Coronary artery (tissue), 2 donors: Measurements from ENCODE around the gene S1PR5.

Source experiments
- DNase-seq: peaks from one replicate; pipeline ENCODE4 v3.0.0-alpha.2; 2017; ENCODE audit warnings: low spot score
- H3K27ac ChIP-seq, 2 donors: fragments of 200-600 bp; sonication (generic); one replicate each; pipeline ENCODE4 v1.5.1; 2016 to 2019
- H3K4me3 ChIP-seq: fragments of 200-600 bp; sonication (generic); 2 replicates; pipeline ENCODE4 v1.5.1; 2016; ENCODE audit warnings: mild to moderate bottlenecking, moderate library complexity
- TF ChIP-seq, protein P1 (sequence below): fragments of 200-600 bp; sonication (generic); IDR thresholded peaks from one replicate; pipeline ENCODE4 v1.5.1; 2019; ENCODE audit warnings: antibody characterized with exemption

The S1PR5 gene

DNA sequence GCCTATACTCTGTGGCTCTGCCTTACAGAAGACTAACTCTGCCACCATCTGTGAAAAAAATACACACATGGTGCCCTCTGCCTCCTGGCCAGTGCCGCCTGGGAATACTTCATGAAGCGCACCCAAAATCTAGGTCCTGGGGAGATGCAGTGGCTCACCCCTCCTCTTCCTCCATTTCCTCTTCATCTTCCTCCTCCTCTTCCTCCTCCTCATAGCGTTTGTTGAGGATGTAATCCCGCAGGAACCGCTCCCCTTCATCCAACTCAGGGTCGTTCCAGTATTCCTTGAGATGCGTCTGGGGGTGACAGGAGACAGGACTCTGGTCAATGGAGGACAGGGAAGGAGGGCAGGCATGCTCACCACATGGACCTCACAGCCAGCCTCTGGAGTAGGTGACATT is 42.9 kb upstream of the S1PR5 start:
- no peak for DNase-seq
- no peak overlapping the region for H3K27ac ChIP-seq
- TF ChIP-seq, protein P1, sequence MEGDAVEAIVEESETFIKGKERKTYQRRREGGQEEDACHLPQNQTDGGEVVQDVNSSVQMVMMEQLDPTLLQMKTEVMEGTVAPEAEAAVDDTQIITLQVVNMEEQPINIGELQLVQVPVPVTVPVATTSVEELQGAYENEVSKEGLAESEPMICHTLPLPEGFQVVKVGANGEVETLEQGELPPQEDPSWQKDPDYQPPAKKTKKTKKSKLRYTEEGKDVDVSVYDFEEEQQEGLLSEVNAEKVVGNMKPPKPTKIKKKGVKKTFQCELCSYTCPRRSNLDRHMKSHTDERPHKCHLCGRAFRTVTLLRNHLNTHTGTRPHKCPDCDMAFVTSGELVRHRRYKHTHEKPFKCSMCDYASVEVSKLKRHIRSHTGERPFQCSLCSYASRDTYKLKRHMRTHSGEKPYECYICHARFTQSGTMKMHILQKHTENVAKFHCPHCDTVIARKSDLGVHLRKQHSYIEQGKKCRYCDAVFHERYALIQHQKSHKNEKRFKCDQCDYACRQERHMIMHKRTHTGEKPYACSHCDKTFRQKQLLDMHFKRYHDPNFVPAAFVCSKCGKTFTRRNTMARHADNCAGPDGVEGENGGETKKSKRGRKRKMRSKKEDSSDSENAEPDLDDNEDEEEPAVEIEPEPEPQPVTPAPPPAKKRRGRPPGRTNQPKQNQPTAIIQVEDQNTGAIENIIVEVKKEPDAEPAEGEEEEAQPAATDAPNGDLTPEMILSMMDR = no peak
- H3K4me3 ChIP-seq = no peak overlapping the region

DNA sequence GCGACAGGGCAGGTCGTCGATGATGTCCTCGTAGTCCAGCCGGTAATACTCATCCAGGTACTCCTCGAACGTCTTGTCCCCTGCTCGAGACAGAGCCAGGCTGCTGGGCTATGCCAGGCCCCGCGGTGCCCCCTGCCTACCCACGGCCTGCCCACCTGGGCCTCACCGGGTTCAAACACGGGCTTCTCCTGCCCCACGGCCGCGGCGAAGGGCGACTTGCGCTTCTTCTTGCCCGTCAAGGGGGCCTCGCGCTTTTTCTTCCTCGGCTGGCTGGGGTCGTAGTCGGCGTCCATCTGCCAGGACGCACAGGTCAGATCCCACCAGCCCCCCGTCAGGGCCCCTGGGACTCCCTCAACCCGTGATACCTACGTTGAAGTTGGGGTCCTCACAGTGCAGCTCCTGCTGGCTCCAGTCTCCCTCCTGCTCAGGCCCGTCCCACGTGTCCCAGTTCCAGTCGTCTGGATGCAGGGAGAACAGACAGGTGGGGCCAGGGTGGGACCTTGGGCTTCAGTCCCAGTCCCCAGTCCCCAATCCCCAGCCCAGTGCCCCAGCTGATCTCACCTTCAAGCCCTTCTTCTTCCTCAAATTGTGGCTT is 40.5 kb upstream of the S1PR5 start:
- Histone ChIP-seq H3K4me3 (no peak overlapping the region), H3K27ac (no peak overlapping the region)
- TF ChIP-seq, protein P1 = no peak
- DNase-seq = no peak

DNA sequence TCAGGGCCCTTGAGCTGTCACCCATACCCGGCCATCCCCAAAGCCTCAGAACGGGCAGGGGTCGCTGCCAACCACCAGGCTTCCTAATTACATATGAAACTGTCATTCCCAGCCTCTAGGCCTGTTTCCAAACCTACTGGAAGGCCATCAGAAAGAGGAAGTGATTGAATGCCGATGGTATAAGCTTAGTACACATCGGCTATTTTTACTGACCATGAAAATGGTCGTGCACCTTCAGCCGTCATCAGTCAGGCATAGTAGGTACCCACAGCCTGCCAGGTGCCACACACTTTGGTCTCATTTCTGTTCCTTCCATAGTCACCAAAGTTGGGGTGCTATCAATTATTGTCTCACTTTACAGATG is 38.3 kb upstream of the S1PR5 start:
- TF ChIP-seq, protein P1 = no peak
- no peak overlapping the region for H3K27ac ChIP-seq

DNA sequence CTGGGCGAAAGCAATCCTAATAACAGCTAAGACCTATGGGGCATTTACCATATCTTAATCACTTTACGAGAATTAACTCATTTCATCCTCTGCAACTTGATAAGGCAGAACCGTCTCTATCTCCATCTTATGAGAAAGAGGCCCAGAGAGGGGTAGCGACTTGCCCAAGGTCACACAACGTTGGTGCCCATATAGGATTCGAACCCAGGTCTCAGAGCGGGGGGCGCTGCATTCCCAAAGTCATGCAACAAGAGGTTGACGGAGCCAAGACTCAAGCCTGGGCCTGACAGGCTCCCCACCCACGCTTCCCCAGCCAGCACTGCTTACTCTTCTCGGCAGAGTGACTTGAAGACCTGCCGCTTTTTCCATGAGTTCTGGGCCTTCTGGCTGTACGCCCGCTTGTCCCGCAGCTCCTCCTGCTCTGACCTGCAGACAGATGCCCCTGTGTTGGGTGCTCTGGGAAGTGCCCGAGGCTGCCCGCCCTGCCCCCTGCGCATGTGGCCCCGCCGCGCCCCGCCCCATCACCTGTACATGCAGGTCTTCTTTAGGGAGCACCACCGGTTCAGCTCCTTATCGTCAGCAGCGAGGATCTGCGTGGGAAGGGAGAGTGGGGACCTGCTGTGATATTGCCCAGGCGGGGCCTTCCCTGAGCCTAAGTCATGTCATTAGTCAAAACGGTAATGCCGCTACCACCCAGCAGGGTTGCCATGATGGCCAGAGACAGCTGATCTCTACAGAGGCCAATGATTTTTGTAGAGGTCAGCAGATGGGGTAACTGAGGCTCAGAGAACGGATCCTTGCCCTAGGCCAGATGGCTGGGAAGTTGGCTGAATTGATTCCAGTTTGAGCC is 37.7 kb upstream of the S1PR5 start:
- TF ChIP-seq, protein P1 = no peak
- Histone ChIP-seq H3K27ac (no peak overlapping the region), H3K4me3 (no peak overlapping the region)
- no peak for DNase-seq

More for the DNA sequence above, 38.3 kb upstream of the S1PR5 start:
- no peak for DNase-seq
- no peak overlapping the region for H3K4me3 ChIP-seq

DNA sequence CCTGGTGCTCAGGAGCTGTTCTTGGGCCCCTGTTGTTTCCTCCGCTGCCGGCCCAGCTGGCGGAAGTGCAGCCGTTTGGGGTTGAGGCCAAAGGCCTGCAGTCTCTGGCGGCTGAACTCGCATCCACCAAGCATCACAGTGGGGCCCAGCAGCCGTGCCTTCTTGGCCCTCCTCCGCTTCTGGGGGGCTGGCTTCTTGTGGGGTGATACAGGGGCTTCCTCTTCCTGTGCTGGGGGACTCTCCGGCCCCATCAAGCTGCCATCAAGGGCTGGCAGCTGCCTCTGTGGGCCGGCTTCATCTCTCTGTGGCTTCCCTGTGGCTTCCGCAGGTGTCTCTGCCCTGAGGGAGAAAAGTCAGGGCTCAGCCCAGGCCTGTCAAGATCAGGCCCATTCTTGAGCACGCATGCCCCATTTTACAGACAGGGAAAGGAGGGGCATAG is 36.7 kb upstream of the S1PR5 start:
- TF ChIP-seq, protein P1 = no peak
- no peak overlapping the region for H3K27ac ChIP-seq
- DNase-seq = no peak
- no peak overlapping the region for H3K4me3 ChIP-seq

DNA sequence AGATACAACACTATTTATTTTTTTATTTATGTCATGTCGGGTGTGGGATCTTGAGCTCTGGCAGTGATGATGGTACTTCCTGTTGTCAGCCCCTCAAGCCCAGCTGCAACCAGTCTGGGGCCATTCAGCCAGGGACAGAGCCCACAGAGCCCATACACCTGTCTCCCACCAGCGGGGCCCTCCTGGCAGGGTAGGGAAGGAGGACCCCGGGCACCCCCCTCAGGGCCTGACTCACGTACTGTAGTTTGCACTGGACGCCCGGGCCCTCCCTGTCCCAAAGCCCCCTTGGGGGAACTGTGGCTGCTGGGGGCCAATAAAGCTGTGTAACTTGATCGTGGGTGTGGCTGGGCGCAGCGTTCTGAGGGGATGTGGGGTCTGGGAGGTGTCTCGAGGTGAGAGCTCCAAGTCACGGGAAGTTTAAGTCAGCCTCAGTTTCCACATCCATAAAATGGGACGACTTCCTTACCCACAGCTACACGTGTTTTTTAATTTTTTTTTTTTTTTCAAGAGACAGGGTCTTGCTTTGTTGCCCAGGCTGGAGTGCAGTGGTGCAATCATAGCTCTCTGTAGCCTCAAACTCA is 35.9 kb upstream of the S1PR5 start:
- no peak overlapping the region for H3K27ac ChIP-seq
- H3K4me3 ChIP-seq = no peak overlapping the region
- TF ChIP-seq, protein P1 = no peak
- DNase-seq = no peak
